Adrenal gland (tissue), 5 donors: ENCODE data around the gene ATP8A2.

Source experiments
- POLR2A ChIP-seq, 2 donors: fragments of 450-650 bp; IDR thresholded peaks; one replicate each; pipeline ENCODE4 v1.6.1; 2017; ENCODE audit warnings: antibody characterized with exemption in 2 of 2, mild to moderate bottlenecking in 2 of 2, moderate library complexity in 1 of 2
- TF ChIP-seq, protein P1 (sequence below), 6 experiments: fragments of 450-650 bp in 4 of 6; fragments of 200-600 bp in 2 of 6; sonication (generic) in 1 of 6; IDR thresholded peaks; 1 replicate in 5 of 6; 2 replicates in 1 of 6; pipeline versions ENCODE4 v1.5.1 to v1.8.0; 2016 to 2021; ENCODE audit warnings: antibody characterized with exemption in 6 of 6, mild to moderate bottlenecking in 2 of 6, moderate library complexity in 1 of 6
- donor health status: DM: no; HTN: no; CAD: no.

- TF ChIP-seq, protein P1, sequence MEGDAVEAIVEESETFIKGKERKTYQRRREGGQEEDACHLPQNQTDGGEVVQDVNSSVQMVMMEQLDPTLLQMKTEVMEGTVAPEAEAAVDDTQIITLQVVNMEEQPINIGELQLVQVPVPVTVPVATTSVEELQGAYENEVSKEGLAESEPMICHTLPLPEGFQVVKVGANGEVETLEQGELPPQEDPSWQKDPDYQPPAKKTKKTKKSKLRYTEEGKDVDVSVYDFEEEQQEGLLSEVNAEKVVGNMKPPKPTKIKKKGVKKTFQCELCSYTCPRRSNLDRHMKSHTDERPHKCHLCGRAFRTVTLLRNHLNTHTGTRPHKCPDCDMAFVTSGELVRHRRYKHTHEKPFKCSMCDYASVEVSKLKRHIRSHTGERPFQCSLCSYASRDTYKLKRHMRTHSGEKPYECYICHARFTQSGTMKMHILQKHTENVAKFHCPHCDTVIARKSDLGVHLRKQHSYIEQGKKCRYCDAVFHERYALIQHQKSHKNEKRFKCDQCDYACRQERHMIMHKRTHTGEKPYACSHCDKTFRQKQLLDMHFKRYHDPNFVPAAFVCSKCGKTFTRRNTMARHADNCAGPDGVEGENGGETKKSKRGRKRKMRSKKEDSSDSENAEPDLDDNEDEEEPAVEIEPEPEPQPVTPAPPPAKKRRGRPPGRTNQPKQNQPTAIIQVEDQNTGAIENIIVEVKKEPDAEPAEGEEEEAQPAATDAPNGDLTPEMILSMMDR (IDR thresholded peaks at IDR 0.05), result no peak
- TF ChIP-seq POLR2A (IDR thresholded peaks at IDR 0.05), result no peak
Measured at GRCh38 chr13:25864116-25864515, 492.3 kb downstream of the ATP8A2 start.
